GM12875 (cell line): ENCODE results near the gene BTBD7.

Experiments
- H3K4me3 ChIP-seq: one replicate; pipeline ENCODE4 v1.5.1; 2011; ENCODE audit warnings: low read depth, low read length, control low read depth
- TF ChIP-seq, protein P1 (sequence below): IDR thresholded peaks from 2 replicates; pipeline ENCODE4 v1.5.1; 2011; ENCODE audit warnings: low read depth, mild to moderate bottlenecking, control low read depth, inconsistent platforms, low read length, moderate library complexity, borderline replicate concordance; ENCODE audit not compliant: insufficient read depth

Gene BTBD7

DNA sequence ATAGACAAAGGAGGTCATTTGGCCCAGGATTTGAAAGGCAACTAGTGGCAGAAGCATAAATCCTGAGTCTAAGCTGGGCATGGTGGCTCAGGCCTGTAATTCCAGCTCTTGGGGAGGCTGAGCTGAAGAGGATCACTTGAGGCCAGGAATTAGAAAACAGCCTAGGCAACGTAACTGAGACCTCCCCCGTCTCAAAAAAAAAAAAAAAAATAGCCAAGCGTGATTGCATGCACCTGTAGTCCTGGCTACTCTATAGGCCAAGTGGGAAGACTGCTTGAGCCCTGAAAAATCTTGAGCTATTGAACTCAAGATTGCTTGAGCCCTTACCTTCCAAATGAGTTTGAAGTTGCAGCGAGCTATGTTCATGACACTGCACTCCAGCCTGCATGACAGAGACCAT is 133.8 kb downstream of the BTBD7 start:
- TF ChIP-seq, protein P1, sequence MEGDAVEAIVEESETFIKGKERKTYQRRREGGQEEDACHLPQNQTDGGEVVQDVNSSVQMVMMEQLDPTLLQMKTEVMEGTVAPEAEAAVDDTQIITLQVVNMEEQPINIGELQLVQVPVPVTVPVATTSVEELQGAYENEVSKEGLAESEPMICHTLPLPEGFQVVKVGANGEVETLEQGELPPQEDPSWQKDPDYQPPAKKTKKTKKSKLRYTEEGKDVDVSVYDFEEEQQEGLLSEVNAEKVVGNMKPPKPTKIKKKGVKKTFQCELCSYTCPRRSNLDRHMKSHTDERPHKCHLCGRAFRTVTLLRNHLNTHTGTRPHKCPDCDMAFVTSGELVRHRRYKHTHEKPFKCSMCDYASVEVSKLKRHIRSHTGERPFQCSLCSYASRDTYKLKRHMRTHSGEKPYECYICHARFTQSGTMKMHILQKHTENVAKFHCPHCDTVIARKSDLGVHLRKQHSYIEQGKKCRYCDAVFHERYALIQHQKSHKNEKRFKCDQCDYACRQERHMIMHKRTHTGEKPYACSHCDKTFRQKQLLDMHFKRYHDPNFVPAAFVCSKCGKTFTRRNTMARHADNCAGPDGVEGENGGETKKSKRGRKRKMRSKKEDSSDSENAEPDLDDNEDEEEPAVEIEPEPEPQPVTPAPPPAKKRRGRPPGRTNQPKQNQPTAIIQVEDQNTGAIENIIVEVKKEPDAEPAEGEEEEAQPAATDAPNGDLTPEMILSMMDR = no peak
- no peak overlapping the region for H3K4me3 ChIP-seq

DNA sequence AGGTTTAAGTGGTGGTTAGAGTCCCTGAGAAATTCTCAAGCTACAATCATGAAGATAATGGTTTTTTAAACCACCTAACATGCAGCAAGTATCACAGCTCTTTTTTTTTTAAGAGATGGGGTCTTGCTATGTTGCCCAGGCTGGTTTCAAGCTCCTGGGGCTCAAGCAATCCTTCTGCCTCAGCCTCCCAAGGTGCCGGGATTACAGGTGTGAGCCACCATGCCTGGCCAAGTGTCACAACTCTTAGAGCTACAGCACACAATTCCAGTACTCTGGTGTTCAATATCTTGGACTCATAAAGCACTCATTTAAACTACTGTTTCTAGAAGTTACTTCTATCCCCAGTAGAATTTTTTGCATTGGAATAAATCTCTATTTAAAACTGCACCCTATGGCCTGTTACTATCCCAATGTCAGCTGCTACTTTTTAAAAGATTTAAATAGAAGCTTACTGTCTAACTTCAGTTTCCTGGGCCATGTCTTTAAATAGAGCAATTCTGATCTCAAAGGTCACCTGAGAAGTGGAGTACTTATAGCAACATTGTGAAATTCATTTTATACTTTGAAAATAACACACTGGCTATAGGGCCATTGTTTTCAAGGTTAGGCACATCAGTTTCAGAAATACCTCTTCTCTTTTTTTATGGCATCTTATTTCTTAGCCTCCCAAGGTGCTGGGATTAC is 137.4 kb downstream of the BTBD7 start:
- H3K4me3 ChIP-seq = no peak overlapping the region
- TF ChIP-seq, protein P1 = no peak
